GM19193 (cell line): ENCODE data around the gene FHOD3.

Experiments
- POLR2A ChIP-seq: IDR thresholded peaks from 4 replicates; pipeline ENCODE4 v1.6.1; 2011; ENCODE audit not compliant: insufficient read depth, insufficient read length; ENCODE audit errors: extremely low read depth

FHOD3 gene

DNA sequence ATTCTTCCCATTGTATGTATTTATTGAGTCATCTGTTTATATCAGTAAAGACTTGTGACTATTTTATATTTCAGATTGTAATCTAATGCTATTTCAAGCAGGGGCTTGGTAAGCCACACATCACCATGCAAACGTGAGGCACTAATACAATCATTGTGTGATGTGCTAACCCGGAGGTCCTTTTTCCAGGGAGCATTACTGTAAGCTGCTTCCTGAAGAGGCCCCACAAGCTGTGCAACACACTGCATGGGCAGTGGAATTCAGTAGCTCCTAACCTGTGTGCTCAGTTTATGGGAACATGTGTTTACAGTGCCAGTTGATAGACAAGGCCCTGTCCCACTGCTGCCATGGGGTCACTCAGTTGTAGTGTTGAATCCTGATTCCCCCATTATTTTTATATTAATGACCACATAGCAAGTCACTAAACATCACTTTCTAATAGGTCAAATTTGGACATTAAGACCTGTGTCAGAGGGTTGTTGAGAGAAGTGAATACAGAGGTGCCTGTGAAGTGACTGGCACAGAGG lies 162.9 kb downstream of the FHOD3 start:
- TF ChIP-seq POLR2A: no peak

- no peak for TF ChIP-seq POLR2A
These were observed 163.3 kb downstream of the FHOD3 start for GRCh38 chr18:36460854-36461253.

DNA sequence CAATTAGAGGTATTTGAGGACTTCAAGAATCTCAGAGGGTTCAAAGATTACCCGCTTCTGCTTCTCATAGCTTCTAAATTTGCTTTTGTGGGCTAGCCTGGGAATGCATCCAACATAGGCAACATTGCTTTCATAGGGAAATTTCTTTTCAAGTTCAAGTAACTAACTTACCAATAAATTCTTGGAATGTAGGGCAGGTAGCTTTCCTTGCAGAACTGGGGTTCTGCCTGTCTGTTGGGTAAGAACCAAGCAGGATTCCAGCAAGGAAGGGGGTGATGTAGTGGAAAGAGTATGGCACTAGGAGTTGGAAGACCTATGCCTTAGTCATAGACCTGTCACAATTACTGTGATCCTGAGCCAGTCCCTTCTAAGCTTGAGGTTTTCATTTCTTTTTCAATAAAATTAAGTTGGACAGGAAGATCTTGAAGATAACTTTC lies 164.1 kb downstream of the FHOD3 start:
- no peak for TF ChIP-seq POLR2A

GRCh38 chr18:36464126-36464651 lies 166.7 kb downstream of the FHOD3 start:
- no peak for TF ChIP-seq POLR2A

GRCh38 chr18:36465276-36465675 lies 167.8 kb downstream of the FHOD3 start:
- TF ChIP-seq POLR2A: no peak

DNA sequence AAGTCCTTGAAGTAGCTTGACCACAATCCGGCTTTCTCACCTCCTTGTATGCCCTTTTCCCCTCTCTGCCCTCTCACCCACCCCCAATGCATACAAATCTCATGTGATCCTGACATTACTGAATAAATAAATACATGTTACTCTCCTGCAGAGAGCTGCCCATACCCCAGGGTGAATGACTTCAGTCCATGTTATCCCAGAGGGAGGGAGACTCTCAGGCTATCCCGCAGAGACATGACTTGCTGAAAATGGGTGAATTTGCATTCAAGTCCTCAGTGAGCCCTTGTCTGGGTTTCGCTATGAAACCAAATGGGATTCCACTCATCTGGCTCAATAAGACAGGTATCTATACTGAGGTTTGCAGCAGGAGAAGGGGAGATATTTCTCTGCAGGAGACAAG lies 168.5 kb downstream of the FHOD3 start:
- TF ChIP-seq POLR2A: no peak

DNA sequence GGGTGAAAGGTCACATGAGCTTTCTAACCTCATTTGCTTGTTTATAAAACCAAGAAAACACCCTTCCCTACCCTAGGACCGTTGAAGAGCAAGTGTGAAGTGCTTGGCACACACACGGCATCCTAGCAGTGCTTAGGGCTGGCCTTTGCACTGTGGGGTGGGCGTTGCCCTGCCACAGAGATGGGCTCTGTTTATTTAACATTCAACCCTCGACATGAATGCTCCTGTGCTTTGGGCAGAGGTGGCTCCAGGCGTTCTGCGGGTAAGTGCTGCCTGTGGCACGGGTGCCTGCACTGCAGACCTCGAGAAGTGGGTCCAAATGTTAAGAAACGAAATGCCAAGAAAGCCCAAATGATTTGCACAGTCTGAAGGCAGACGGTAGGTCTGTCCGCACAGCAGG lies 170.1 kb downstream of the FHOD3 start:
- no peak for TF ChIP-seq POLR2A

GRCh38 chr18:36468161-36468560 lies 170.6 kb downstream of the FHOD3 start:
- no peak for TF ChIP-seq POLR2A

- no peak for TF ChIP-seq POLR2A
These were observed 171.9 kb downstream of the FHOD3 start for GRCh38 chr18:36469461-36469860.

DNA sequence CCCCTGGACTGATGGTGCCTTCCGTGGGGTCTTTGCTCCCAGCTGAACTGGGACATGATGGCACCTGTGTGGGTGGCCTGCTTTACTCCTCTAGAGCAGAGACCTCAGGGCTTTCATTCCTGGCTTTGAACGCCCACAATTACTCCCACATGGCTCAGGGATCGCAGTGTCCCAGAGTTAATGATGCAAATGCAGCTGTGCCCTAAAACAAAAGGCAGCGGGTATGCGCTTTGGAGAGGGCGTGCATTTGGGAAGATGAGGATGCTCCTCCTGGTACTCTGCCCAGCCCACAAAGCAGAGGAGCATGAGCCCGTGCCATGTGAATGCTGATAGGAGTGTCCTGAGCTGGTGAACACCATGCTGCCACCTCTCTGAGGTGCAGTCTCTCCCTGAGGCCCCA lies 173.4 kb downstream of the FHOD3 start:
- no peak for TF ChIP-seq POLR2A

DNA sequence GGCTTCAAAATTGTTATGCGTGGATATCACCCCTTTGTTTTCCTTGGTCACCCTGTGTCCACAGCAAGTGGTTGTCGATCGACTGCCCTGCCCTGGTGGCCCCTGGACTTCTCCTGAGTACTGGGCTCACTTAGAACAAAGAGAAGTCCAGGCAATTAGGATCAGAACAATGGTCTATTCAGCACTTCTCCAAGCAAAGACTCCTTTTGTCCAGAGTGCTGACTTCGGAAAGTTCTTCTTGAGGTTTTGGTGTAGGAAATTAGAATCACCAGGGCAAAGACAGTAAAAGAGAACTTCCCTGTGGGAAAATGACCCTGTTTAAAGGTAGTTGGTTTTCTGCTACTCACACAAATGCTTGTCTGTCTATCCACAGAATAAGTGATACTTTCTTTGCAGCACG lies 173.9 kb downstream of the FHOD3 start:
- no peak for TF ChIP-seq POLR2A

- no peak for TF ChIP-seq POLR2A
These were observed 178.9 kb downstream of the FHOD3 start for GRCh38 chr18:36476433-36476832.

GRCh38 chr18:36477776-36478175 lies 180.3 kb downstream of the FHOD3 start:
- TF ChIP-seq POLR2A: no peak

GRCh38 chr18:36481201-36481657 lies 183.7 kb downstream of the FHOD3 start:
- no peak for TF ChIP-seq POLR2A

DNA sequence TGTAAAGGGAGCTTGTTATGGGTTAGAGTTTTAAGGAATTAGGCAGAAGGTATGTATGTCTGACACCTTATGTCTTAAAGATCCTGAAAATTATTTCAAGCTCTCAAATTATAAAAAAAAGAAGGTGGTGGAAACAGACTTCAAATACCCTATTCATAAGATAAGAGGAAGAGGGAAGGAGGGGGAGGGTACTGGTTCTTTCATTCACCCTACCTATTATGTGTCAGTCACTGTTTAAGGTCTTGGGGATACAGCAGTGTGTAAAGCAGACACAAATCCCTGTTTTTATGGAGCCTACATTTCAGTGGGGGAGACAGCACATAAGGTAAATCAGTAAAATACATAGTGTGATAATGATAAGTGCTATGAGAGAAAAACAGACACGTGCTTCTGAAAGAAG lies 184.4 kb downstream of the FHOD3 start:
- no peak for TF ChIP-seq POLR2A

DNA sequence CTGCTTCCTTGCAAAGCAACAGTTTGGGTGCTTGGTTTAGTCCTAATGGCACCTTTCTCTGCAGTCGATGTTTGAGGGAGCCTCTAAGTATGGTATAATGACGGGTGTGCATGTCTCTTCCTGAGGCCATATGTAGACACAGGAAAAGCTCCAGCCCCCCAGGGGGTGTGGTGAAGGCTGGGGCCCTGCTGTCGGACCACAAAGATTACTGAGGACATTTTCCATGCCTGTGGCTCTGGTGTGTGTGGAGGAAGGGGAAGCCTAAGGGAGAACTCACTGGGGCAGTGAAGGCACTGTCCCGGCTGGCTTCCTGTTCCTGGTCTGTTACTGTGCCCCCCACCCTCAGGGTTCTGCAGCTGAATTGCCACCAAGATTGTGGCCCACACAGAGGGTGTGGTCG lies 187.1 kb downstream of the FHOD3 start:
- no peak for TF ChIP-seq POLR2A

DNA sequence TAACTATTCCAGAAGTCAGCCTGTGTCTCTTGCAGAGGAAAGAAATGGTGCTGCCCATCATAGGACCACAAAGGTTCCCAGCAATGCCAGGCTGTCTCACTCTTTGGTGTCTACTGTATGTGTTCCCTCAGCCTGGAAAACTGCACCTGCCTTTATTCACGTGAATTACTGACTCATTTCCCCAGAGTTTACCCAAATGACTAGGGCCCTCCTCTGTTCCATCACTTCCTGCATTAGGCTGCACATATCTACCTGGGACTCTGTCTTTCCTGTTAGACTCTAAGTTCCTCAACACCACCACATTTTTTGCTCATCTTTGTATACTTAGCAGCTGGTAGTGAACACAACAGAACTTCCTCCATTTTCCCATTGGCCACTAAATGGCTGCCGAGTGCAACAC lies 188.3 kb downstream of the FHOD3 start:
- no peak for TF ChIP-seq POLR2A
